ENCODE measurements around the gene ACYP1. TPM values are rescaled to one million over a fixed set of nuclear protein-coding genes. Genes with fewer than 3 reads are reported as not detected.
"Not testable (repeated sequence)": the region's sequence is repeated elsewhere in the genome, so short reads cannot be mapped to it uniquely, and the experiment has no call there.

ACYP1 gene
- total RNA-seq, 1 donor from 2014 or later = 15.3 TPM

DNA sequence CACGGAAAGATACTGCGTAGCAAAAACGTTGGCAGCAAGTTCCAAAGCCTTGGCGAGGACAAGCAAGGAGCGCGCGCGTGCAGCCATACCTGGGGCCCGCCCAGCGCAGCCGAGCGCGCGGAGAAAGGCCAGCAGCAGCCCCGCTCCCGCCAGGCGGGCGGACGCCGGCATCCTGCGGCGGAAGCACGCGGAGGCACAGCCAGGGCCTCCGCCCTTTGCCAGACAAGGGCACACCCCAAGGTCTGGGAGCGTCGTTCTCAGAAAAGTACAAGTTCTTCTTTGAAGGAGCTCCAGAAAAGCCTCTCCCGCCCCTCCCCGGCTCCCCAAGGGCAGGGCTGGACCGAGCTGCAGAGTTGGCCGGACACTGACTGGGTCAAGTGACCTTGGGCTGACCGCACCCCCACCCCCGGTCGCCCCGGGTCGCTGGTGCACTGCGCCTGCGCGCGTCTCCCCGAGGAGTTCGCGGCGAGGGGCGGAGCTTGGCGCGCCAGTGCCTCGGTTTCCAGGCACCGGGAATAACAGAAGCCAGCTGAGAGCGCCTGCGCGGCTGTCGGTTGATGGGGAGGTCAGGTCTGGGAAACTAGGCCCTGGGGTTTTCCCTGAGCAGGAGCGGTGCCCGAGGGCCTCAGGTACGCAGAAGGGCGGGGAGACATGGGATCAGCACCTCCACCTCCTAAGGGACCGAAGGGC is 5.4 kb upstream of the ACYP1 start, which contains the start of gene ZC2HC1C:
TSS of gene ZC2HC1C (plus strand) at position 521 of the 690 bp plus-strand sequence. CDS start 933 bp downstream, outside the sequence.
- peak; percentile 96 for ATAC-seq
- H3K27ac ChIP-seq = peak within 1 kb of the TSS; percentile 93
- H3K9me3 ChIP-seq = no peaks in the 10 kb centered on the region
- TF ChIP-seq, protein P1, sequence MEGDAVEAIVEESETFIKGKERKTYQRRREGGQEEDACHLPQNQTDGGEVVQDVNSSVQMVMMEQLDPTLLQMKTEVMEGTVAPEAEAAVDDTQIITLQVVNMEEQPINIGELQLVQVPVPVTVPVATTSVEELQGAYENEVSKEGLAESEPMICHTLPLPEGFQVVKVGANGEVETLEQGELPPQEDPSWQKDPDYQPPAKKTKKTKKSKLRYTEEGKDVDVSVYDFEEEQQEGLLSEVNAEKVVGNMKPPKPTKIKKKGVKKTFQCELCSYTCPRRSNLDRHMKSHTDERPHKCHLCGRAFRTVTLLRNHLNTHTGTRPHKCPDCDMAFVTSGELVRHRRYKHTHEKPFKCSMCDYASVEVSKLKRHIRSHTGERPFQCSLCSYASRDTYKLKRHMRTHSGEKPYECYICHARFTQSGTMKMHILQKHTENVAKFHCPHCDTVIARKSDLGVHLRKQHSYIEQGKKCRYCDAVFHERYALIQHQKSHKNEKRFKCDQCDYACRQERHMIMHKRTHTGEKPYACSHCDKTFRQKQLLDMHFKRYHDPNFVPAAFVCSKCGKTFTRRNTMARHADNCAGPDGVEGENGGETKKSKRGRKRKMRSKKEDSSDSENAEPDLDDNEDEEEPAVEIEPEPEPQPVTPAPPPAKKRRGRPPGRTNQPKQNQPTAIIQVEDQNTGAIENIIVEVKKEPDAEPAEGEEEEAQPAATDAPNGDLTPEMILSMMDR (IDR thresholded peaks at IDR 0.05) = no peak
- DNase-seq = peak; percentile 99
- no peaks in the 10 kb centered on the region for H3K27me3 ChIP-seq
- H3K4me3 ChIP-seq = peak within 1 kb of the TSS; percentile 58
- intact Hi-C loops (cut with DNase I) = no loop called here
- no peaks in the 10 kb centered on the region for H3K36me3 ChIP-seq
- peaks cover 28% of the 10 kb centered on the region for H3K4me1 ChIP-seq

DNA sequence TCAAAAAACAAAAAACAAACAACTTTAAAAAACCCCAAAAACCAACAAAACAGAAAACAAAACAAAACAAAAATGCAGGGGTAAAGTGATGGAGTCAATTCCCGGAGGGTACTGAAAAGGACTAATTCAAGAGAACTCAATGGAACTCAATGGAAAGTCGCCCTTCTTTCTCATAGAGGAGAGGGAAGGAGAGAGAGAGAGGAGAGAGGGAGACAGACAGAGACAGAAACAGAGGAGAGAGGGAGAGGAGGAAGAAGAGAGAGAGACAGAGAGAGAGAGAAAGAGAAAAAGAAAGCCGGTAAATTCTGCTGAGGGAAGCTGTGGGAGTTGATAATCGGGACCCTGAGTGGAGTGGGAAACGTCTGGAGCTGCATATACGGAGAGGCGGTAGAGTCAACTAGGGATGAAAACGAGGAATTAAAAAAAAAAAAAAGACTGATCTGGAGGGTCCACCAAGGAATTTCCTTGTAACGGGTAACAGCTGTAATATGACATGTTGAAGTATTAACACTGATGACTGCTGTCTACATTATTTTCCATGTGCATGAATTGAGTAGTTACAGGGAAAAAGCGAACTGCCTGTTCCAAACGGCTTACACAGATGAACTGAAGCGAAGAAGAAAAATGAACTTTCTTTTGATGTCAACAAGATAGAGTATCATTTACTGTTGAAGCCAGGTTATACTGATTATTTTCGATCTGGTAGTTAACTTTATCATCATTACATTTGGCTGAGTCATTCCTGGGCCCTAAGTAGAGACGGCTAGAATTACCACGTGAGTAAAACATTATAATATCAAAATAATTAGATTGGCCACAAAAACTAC is 4.7 kb upstream of the ACYP1 start:
- H3K36me3 ChIP-seq = no peaks in the 10 kb centered on the region
- H3K4me1 ChIP-seq = peaks cover 31% of the 10 kb centered on the region
- no peak for ATAC-seq
- intact Hi-C loops (cut with DNase I) = no loop called here
- peak overlapping the region; percentile 58 for H3K4me3 ChIP-seq
- no peaks in the 10 kb centered on the region for H3K27me3 ChIP-seq
- peak overlapping the region; percentile 93 for H3K27ac ChIP-seq
- H3K9me3 ChIP-seq = no peaks in the 10 kb centered on the region
- no peak for DNase-seq
- TF ChIP-seq, protein P1 (IDR thresholded peaks at IDR 0.05) = no peak

DNA sequence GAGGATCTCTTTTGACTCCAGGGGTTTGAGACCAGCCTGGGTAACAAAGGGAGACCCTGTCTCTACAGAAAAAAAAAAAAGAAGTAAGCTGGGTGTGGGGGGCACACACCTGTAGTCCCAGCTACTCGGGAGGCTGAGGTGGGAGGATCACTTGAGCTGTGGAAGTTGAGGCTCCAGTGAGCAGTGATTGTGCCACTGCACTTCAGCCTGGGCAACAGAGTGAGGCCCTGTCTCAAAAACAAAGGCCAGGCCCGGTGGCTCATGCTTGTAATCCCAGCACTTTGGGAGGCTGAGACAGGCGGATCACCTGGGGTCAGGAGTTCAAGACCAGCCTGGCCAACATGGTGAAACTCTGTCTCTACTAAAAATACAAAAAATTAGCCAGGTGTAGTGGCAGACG is 3.9 kb upstream of the ACYP1 start:
- intact Hi-C loops (cut with DNase I); H3K36me3 ChIP-seq; DNase-seq; ATAC-seq; H3K9me3 ChIP-seq; H3K27me3 ChIP-seq: not testable (repeated sequence)
- Histone ChIP-seq H3K27ac (peak overlapping the region; percentile 93), H3K4me1 (peaks cover 37% of the 10 kb centered on the region), H3K4me3 (peak overlapping the region; percentile 58)

DNA sequence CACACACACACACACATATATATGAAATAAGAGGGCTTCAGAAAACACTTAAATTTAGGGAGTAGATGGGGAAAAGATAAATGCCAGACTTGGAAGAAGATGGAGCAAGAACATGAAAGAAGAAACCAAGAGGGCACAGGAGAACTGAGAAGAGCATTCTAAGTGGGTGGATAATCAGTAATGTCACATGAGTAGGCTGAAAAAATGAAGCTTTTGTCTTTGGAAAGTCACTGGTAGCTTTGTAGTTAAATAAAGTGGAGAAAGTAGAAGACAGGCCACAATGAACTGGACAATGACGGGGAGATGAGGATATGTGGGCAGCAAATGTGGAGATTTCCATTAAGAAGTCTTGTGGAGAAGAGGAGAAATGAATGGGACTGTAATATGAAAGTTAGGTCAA is 3.4 kb upstream of the ACYP1 start:
- no peaks in the 10 kb centered on the region for H3K36me3 ChIP-seq
- no peak for ATAC-seq
- H3K9me3 ChIP-seq = no peaks in the 10 kb centered on the region
- peaks cover 40% of the 10 kb centered on the region for H3K4me1 ChIP-seq
- TF ChIP-seq, protein P1 (IDR thresholded peaks at IDR 0.05) = no peak
- H3K27ac ChIP-seq = no peak overlapping the region
- intact Hi-C loops (cut with DNase I) = no loop called here
- H3K27me3 ChIP-seq = no peaks in the 10 kb centered on the region
- no peak overlapping the region for H3K4me3 ChIP-seq
- no peak for DNase-seq

DNA sequence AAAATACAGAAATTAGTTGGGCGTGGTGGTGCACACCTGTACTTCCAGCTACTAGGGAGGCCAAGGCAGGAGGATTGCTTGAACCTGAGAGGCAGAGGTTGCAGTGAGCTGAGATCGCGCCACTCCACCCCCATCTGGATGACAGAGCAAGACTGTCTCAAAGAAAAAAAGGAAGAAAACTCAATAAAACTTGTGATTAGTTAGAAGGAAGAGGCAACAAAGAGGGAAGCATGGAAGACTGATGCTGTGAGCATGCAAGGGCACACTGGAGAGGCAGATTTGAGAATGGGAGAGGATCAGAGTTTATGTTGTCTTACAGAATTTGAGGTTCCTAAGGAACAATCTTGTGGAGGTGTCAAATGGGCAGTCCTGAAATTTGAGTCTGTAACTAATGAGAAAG is 2.9 kb upstream of the ACYP1 start:
- intact Hi-C loops (cut with DNase I) = no loop called here
- Histone ChIP-seq H3K9me3 (no peaks in the 10 kb centered on the region), H3K36me3 (no peaks in the 10 kb centered on the region), H3K4me1 (peaks cover 40% of the 10 kb centered on the region), H3K4me3 (no peak overlapping the region), H3K27me3 (no peaks in the 10 kb centered on the region), H3K27ac (no peak overlapping the region)
- TF ChIP-seq, protein P1 (IDR thresholded peaks at IDR 0.05) = no peak
- DNase-seq = no peak
- ATAC-seq = no peak

DNA sequence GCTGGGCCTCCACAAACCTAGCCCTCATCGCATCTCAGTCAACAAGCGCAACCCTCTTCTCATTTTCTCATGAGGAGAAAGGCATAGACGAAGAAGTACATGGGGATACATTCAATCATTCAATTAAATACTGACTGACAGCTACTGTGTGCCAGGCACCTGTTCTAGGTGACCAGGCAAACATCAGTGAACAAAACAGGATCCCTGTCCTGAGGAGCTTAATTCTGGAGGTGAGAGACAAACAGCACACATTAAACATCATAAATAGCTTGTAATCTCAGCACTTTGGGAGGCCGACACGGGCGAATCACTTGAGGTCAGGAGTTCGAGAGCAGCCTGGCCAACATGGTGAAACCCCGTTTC is 362 bp upstream of the ACYP1 start:
- ATAC-seq (no peak), DNase-seq (no peak)
- H3K27me3 ChIP-seq = no peaks in the 10 kb centered on the region
- intact Hi-C loops (cut with DNase I) = no loop called here
- no peaks in the 10 kb centered on the region for H3K36me3 ChIP-seq
- H3K4me3 ChIP-seq = peak overlapping the region; percentile 94
- H3K27ac ChIP-seq = peak overlapping the region; percentile 81
- H3K4me1 ChIP-seq = peaks cover 26% of the 10 kb centered on the region
- TF ChIP-seq, protein P1 (IDR thresholded peaks at IDR 0.05) = no peak
- H3K9me3 ChIP-seq = no peaks in the 10 kb centered on the region

Measured in upper lobe of right lung (tissue), 1 donor.